ENCODE results near the gene CASP10.
A peak's percentile ranks its signal among the peaks of the same experiment; 100 is the strongest.
"Not testable (repeated sequence)": the region's sequence is repeated elsewhere in the genome, so short reads cannot be mapped to it uniquely, and the experiment has no call there.

CASP10 gene, protein sequence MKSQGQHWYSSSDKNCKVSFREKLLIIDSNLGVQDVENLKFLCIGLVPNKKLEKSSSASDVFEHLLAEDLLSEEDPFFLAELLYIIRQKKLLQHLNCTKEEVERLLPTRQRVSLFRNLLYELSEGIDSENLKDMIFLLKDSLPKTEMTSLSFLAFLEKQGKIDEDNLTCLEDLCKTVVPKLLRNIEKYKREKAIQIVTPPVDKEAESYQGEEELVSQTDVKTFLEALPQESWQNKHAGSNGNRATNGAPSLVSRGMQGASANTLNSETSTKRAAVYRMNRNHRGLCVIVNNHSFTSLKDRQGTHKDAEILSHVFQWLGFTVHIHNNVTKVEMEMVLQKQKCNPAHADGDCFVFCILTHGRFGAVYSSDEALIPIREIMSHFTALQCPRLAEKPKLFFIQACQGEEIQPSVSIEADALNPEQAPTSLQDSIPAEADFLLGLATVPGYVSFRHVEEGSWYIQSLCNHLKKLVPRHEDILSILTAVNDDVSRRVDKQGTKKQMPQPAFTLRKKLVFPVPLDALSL

DNA sequence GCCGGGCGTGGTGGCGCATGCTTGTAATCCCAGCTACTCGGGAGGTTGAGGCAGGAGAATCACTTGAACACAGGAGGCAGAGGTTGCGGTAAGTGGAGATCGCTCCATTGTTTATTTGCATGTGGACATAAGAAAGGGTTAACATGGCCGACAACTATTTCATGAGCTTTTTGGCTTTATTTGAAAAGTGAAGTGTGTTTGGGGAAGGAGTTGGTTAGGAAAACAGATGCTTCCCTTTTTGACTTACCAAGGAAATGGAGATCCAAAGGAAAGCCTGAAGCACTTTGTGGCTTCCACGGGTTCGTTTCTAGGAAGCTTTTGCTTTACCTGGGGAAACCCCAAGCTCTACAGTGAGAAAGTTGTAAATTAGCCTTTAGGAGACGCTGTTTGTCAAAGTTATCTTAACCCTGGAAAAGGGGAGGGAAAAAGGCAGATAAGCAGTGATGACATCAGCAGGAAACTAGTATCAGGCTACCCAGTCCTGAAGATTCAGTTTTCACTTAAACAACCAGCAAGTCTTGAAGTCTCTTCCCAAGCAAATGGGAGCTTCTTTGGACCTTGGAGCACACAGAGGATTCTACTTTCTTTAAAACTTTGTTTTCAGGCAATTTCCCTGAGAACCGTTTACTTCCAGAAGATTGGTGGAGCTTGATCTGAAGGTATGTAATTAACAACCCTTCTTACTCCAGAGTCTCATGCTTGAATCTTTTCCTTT lies at the start of gene CASP10:
CASP10 (plus strand) TSS at position 492 of the 715 bp plus-strand sequence. CDS start 2,637 bp downstream, outside the sequence.
- DNase-seq: no peak

DNA sequence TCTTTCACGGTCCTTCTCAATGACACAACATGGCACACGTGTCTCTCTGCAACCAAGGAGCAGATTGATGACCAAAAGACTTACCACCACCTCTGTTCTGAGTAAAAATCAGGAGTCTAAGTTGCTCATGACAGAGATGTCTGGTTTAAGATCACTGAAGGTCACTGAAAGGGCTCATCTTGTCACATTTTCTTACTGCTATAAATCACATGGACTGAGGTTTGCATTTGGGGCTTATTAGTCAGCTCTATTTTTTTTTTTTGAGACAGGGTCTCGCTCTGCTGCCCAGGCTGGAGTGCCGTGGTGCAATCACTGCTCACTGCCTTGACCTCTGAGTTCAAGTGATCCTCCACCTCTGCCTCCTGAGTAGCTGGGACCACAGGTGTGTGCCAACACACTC lies 47.6 kb upstream of the CASP10 start:
- DNase-seq: no peak

DNA sequence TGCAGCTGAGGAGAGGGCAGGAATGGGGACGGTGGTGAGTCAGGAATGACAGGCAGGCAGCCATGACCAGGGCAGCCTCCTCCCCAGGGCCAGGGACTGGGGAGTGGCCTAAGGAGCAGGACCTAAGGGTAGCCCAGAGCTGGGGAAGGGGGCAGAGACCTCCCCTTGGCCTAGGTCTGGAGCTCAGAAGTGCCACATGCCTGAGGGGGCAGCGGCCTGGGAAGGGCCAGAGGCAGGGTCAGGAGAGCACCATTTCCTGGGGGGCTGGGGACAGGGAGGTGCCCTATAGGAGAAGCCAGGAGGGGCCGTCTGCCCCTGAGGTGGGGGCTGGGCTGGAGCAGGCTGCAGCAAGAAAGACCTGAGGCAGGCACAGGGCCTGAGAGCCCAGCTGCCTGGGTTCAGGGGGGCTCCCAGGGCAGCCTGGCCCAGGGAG lies 46.0 kb upstream of the CASP10 start:
- no peak for DNase-seq

DNA sequence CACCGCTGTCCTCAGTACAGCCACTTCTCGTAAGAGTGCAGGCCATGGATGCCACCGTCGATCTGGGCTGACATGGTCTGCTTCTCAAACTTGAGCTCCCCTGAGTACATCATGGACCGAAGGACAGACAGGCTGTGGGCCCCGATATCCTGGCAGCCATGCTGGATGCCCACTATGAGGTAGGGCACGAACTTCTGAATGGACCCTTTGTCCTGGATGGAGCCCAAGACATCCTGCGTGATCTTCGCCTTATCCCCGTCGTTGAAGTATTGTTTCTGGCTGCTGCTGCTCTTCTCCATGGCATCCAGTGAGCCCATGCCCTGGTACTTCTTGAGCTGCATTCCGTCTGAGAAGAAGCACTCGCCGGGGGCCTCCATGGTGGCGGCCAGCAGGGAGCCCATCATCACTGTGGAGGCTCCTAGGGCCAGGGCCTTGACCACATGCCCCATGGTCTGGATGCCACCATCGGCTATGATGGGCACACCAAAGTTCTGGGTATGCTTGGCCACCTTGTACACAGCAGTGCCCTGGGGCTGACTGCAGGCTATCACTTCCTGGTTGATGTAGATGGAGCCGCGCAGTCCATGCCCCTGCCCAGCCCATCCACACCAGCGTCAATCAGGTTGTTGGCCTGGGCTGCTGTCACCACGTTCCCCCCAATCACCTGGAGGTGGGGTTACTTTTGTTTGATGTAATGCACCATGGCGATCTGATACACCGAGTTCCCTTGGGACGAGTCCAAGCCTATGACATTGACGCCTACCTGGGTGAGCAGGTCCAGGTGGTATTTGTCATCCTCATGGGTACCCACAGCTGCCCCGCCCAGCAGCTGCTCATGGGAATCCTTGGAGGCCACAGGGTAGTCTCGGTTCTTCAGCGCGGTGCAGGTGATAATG lies 45.2 kb upstream of the CASP10 start:
- no peak for DNase-seq

DNA sequence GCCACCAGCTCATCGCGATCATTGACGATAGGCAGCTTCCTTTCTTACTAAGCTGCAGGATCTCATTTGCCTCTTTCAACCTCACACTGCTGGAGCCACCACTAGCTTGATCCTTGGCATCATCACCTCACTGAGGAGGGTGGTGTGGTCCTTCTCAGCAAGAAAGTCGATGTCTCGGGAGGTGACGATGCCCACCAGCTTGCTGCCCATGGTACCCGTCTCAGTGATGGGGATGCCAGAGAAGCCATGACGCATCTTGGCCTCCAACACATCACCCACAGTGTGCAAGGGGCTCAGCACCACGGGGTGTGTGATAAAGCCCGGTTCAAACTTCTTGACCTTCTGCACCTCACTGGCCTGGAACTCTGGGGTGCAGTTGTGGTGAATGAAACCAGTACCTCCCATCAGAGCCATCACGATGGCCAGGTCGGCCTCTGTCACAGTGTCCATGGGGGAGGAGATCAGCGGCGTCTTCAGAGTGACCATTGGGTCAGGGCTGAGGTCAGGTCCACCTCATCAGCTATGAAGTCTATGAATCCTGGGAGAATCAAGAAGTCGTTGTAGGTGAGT lies 44.5 kb upstream of the CASP10 start:
- no peak for DNase-seq

DNA sequence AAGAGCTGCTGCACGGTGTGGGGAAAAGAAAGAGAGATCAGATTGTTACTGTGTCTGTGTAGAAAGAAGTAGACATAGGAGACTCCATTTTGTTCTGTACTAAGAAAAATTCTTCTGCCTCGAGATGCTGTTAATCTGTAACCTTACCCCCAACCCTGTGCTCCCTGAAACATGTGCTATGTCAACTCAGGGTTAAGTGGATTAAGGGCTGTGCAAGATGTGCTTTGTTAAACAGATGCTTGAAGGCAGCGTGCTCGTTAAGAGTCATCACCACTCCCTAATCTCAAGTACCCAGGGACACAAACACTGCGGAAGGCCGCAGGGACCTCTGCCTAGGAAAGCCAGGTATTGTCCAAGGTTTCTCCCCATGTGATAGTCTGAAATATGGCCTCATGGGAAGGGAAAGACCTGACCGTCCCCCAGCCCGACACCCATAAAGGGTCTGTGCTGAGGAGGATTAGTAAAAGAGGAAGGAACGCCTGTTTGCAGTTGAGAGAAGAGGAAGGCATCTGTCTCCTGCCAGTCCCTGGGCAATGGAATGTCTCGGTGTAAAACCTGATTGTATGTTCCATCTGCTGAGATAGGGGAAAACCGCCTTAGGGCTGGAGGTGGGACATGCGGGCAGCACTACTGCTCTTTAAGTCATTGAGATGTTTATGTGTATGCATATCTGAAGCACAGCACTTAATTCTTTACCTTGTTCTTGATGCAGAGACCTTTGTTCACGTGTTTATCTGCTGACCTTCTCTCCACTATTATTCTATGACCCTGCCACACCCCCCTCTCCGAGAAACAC lies 43.8 kb upstream of the CASP10 start:
- DNase-seq: not testable (repeated sequence)

DNA sequence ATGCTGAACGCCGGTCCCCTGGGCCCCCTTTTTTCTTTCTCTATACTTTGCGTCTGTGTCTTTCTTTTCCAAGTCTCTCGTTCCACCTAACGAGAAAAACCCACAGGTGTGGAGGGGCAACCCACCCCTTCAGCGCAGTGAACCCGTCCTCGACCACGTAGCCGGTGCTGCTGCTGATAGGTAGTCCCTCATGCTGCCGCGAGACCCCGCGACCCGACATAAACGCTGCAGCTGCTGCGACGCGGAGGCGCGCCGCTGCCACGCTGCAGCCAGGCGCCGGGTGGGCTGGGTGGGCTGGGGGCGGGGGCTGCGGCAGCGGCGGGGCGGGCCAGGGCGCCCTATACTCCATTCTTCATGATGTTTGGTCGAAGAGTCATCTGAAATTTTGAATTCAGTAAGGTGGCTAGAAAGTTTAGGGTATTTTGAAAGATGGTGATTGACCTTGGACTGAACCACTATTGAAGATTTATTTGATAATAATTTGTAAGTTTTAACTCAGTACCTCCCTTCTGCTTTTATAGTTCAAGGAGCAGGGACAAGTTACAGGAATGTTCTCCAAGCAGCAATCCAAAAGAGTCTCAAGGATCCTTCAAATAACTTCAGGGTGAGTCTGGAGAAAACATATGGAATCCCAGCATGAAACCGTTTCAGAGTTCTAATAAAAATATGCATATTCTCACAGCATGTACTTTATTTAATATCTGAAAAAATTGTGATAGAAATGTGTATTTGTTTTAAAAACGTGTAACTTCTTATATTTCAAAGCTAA lies 42.9 kb upstream of the CASP10 start:
- no peak for DNase-seq

DNA sequence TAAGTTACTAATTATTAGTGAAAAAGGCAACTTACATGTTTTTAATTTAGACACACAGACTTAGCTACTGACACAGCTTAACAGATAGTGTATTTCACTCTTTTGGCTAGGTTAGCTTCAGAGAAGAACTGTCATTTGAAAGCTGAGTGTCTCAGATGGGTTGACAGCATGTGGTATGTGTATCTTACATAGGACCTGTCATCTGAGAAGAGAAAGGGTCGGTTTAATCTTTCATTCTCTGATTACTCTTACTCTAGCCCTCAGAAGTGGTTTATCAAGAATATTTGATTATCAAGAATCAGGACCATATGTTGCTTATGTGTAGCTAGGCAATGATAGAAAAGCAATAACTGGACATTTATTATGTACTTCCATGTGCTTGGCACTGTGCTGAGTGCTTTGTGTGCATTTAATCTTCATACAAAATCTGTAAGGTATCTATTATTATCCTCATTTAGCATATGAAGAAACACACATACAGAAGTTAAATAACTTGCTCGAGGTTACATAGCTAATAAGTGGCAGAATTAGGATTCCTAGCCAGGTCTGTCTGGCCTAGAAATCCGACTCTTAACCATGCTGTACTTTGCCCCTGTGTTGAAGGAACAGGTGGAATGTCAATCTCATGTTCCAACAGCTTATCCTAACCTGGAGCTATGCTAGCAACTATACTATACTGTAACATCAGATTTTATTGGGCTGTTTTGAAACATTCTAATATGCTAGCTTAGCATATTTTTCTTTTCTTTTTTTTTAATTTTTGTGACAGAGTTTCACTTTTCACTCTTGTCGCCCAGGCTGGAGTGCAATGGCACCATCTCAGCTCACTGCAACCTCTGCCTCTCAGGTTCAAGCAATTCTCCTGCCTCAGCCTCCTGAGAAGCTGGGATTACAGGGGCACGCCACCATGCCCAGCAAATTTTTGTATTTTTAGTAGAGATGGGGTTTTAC lies 38.6 kb upstream of the CASP10 start:
- no peak for DNase-seq

DNA sequence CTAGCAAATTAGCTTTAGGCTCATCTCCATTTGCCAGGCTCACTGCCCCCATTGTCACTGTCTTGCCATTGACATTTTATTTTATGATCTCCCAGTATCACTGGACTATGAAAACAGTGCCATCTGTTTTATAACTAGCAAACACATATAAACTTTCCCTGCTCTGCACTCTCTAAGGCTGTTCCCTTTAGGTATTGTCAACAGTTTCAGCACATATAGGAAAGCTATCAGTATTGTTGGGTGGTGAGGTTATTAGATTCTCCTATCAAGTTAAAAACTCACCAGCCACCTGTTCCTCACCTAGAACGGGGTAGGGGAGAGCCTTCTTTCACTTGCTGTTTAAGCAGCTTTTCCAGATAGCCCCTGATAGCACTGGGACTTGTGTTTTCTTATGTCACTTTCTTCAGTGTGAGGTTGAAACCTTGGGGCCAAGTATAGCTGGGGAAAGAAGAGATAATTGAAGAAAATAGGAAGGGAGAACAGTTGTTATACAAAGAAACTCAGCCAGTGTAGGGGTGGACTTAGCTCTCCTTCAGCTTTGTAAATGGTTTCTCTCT lies 34.4 kb upstream of the CASP10 start:
- DNase-seq: no peak

DNA sequence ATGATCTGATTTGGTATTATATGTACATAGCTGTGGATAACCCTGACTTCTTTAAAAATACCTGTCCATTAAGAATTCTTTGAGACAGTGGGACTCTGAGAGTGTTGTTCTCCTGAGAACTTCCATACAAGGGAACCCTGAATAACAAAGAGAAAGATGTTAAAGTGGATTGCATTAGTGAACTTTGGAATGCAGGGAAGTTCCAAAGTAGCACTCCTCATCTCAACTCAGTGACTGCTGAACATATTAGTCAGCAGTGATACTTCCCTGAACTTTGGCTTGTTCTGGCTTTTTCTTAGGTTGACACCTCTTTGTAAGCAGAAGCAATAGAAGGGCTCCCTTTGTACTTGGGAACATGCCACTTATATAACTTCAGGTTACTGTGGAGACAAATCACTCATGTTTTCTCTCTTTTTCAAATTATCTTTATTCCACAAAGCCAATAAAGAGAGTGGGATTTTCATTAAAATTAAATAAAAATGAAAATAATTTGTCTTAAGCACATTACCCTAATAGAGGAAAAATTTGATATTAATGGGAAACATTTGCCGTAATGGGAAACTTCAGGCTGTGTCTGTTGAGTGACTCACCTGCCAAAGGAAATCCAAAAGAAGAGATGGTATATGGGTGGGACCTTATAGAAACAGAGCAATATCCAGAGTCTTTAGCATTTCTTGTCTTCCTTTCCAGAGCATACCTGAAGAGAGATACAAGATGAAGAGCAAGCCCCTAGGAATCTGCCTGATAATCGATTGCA lies 33.7 kb upstream of the CASP10 start:
- peak; percentile 12 for DNase-seq

DNA sequence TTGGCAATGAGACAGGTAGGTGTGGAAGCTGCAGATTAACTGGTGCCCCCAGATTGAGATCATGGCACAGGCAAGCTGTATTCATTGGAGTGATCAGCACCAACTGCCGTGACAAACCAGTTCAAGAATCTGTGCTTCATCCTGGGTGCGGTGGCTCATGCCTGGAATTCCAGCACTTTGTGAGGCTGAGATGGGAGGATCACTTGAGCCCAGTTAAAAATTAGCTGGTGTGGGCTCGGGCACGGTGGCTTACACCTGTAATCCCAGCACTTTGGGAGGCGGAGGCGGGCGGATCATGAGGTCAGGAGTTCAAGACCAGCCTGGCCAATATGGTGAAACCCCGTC lies 33.1 kb upstream of the CASP10 start:
- DNase-seq: not testable (repeated sequence)

DNA sequence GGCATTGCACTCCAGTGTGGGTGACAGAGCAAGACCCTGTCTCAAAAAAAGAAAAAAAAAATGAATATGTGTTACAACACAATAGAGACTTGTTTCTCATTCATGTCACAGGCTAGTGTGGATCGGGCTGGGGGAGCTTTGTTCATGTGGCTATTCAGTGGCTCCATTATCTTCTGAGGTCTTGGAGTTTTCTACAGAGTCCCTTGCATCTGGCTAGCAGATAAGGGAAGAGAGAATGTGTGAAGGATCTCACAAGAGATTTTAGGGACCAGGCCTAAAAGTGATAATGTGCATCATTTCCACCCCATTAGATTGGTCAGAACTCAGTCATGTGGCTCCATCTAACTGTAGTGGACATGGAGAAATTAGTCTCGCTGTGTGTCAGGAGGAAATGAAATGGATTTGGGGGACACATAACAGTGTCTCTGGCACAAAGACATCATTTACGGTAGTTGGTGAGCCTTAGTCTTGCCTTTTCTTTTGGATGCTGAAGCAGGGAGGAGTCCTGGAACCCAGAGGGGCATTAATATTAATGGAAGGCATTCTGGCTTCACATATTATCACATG lies 32.4 kb upstream of the CASP10 start:
- DNase-seq: no peak

DNA sequence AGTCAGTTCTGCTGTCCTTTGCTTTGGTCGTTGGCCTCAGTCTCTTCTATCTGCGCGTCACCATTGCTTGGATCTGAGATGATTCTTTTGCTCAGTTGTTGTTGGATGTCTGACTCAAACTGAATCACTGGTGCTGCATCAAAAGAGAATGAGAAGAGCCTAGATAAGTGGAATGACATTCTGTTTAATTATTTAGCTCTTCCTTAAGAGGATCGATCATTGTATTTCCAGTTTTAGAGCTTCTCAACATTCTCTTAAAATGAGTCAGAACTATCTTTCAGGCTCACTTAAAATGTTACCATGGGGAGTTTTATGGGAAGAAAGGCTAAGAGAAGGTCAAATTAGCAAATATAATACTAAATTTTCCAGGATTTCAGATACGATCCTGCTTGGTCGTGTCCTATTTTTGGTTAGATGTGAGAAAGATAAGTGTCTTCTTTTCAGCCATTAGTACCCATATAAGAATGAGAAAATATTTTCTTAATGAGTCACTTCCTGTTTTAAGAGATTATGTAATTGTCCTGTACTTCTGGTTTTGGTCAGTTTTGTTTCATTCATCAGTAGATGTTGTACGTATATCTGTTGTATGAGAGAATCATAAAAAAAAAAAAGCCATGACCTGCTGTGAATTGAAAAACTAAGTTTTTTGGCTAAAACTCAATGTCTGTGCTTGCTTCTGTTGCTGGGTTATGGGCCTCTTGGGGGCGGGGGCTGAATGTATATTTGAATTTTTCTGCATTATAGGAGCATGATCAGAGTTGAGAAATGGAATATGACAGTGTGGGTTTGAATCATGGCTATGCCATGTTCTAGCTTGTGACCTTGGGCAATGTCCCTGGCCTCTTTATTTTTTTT lies 31.6 kb upstream of the CASP10 start:
- no peak for DNase-seq

DNA sequence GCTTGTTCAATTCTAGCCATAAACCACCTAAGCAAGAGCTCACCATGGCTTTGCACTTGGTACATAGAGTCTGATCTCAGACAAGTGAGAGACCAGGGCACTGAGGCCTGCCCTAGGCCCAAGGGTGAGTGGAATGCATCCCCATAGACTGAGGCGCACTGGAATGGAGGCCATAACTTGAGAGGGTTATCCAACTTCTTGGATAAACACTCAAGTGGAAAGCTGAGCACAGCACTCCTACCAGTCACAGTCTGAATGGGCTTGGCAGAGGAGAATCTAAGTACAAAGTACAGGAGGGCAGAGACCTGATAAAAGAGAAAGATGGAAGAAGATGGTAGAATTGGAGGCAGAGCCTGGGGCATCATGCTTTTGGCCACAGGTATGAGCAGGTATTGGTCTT lies 30.4 kb upstream of the CASP10 start:
- no peak for DNase-seq

DNA sequence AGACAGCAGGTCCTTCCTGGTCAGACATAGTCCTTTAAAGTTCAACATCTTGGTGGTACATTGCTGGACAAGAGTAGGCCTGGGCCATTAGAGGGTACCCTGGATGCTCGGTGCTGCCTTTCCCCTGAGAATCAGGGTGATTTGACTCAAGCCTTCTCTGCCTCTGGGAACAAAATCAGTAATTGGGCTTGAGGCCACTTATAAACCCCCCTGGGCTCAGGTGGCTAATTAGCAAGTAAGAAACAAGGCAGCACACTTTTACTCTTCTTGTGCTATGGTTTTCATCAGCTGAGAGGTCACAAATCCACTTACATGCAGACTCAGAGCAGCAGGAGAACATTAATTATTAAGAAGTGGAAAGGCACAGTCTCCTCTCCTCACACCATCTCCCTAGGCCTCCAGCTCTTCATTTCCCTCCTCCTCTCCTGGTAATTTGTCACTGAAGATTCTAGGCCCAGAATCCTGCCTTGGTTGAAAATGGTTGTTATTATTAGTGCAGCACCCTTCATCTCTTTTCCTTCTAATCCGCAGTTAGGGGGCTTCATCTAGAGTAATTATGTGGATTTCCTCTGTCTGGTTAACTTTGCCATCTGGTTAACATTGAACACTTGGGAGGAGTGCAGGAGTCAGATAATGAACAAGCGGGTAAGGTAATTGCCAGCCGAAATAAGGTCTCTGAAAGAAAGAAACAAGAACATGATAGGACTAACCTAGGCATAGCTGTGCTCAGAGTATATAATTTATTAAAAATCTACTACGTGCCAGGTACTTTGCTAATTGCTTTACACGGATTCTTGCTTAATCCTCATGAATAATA lies 29.7 kb upstream of the CASP10 start:
- no peak for DNase-seq

DNA sequence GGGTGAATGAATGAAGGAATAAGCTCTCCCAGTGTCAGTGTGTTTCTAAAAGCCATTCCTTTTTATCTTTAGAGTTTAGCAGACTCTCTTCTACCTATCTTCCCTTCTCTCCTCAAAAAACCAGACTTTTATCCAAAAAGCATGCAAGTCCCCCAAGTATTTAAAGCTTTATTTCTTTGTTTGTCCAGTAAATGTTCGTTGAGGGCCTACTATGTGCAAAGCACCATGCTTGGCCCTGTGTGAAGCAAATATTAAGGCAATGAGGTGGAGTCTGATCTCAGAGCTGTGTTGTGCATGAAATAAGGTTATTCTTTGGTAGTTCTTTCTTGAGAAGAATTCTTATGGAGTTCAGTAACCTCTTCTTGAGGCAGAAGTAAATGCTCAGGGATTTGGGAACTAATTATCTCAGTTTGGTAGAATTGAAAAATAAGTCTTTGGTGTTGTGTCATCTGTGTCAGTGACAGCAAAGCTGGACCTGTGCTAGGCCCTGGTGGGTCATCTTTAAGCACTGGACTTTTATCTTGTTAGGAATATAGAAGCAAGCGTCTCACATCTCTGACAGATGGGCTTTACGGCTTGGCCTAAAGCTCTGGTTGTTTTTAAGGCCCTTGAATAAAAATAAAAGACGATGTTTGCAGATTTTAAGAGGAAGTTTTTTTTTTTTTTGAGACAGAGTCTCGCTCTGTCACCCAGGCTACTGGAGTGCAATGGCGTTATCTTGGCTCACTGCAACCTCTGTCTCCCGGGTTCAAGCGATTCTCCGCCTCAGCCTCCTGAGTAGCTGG lies 28.1 kb upstream of the CASP10 start:
- DNase-seq: no peak

Data from midbrain (tissue), 1 donor.